ENCODE measurements around the gene CACNA1C.

GRCh38 chr12:2120982-2121758, 68.4 kb downstream of the CACNA1C start:
- TF ChIP-seq POLR2A (IDR thresholded peaks at IDR 0.05) = no peak
- TF ChIP-seq CTCF (IDR thresholded peaks at IDR 0.05) = no peak

Data from esophagus squamous epithelium (tissue), 4 donors.